ENCODE data around the gene SMYD3.

- TF ChIP-seq CTCF (IDR thresholded peaks at IDR 0.05) = peak; percentile 42; the same call in 1 of the 2 replicates
- no peak for TF ChIP-seq POLR2AphosphoS5 (IDR thresholded peaks at IDR 0.05; ENCODE audit: low read depth, low read length)
- no peak for TF ChIP-seq SIN3A (IDR thresholded peaks at IDR 0.05; ENCODE audit: borderline replicate concordance, insufficient read depth, low read depth, low read length)
Observed at GRCh38 chr1:246280551-246280950, 226.5 kb downstream of the SMYD3 start.

Data from Panc1 (cell line).